ENCODE results near the gene CRACDL.

Gene CRACDL

GRCh38 chr2:98912957-98913915, 22.8 kb downstream of the CRACDL start:
- no peak for ATAC-seq
- TF ChIP-seq ZFP3 (CRISPR knock-in tag; IDR thresholded peaks at IDR 0.05): no peak
- no peak for TF ChIP-seq BACH2 (CRISPR knock-in tag; IDR thresholded peaks at IDR 0.05; ENCODE audit: borderline replicate concordance)
- TF ChIP-seq, protein P1, sequence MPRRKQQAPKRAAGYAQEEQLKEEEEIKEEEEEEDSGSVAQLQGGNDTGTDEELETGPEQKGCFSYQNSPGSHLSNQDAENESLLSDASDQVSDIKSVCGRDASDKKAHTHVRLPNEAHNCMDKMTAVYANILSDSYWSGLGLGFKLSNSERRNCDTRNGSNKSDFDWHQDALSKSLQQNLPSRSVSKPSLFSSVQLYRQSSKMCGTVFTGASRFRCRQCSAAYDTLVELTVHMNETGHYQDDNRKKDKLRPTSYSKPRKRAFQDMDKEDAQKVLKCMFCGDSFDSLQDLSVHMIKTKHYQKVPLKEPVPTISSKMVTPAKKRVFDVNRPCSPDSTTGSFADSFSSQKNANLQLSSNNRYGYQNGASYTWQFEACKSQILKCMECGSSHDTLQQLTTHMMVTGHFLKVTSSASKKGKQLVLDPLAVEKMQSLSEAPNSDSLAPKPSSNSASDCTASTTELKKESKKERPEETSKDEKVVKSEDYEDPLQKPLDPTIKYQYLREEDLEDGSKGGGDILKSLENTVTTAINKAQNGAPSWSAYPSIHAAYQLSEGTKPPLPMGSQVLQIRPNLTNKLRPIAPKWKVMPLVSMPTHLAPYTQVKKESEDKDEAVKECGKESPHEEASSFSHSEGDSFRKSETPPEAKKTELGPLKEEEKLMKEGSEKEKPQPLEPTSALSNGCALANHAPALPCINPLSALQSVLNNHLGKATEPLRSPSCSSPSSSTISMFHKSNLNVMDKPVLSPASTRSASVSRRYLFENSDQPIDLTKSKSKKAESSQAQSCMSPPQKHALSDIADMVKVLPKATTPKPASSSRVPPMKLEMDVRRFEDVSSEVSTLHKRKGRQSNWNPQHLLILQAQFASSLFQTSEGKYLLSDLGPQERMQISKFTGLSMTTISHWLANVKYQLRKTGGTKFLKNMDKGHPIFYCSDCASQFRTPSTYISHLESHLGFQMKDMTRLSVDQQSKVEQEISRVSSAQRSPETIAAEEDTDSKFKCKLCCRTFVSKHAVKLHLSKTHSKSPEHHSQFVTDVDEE (CRISPR knock-in tag; IDR thresholded peaks at IDR 0.05): no peak
- TF ChIP-seq SNAI2 (CRISPR knock-in tag; IDR thresholded peaks at IDR 0.05): no peak
- TF ChIP-seq TOX (CRISPR knock-in tag; IDR thresholded peaks at IDR 0.05; ENCODE audit: borderline replicate concordance): no peak
- TF ChIP-seq, protein P2, sequence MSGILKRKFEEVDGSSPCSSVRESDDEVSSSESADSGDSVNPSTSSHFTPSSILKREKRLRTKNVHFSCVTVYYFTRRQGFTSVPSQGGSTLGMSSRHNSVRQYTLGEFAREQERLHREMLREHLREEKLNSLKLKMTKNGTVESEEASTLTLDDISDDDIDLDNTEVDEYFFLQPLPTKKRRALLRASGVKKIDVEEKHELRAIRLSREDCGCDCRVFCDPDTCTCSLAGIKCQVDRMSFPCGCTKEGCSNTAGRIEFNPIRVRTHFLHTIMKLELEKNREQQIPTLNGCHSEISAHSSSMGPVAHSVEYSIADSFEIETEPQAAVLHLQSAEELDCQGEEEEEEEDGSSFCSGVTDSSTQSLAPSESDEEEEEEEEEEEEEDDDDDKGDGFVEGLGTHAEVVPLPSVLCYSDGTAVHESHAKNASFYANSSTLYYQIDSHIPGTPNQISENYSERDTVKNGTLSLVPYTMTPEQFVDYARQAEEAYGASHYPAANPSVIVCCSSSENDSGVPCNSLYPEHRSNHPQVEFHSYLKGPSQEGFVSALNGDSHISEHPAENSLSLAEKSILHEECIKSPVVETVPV (CRISPR knock-in tag; IDR thresholded peaks at IDR 0.05): no peak
- TF ChIP-seq, protein P3, sequence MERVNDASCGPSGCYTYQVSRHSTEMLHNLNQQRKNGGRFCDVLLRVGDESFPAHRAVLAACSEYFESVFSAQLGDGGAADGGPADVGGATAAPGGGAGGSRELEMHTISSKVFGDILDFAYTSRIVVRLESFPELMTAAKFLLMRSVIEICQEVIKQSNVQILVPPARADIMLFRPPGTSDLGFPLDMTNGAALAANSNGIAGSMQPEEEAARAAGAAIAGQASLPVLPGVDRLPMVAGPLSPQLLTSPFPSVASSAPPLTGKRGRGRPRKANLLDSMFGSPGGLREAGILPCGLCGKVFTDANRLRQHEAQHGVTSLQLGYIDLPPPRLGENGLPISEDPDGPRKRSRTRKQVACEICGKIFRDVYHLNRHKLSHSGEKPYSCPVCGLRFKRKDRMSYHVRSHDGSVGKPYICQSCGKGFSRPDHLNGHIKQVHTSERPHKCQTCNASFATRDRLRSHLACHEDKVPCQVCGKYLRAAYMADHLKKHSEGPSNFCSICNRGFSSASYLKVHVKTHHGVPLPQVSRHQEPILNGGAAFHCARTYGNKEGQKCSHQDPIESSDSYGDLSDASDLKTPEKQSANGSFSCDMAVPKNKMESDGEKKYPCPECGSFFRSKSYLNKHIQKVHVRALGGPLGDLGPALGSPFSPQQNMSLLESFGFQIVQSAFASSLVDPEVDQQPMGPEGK (CRISPR knock-in tag; IDR thresholded peaks at IDR 0.05; ENCODE audit: borderline replicate concordance): no peak
- TF ChIP-seq ZNF70 (CRISPR knock-in tag; IDR thresholded peaks at IDR 0.05): no peak
- TF ChIP-seq TCF4 (CRISPR knock-in tag; IDR thresholded peaks at IDR 0.05; ENCODE audit: borderline replicate concordance): no peak
- TF ChIP-seq, protein P4, sequence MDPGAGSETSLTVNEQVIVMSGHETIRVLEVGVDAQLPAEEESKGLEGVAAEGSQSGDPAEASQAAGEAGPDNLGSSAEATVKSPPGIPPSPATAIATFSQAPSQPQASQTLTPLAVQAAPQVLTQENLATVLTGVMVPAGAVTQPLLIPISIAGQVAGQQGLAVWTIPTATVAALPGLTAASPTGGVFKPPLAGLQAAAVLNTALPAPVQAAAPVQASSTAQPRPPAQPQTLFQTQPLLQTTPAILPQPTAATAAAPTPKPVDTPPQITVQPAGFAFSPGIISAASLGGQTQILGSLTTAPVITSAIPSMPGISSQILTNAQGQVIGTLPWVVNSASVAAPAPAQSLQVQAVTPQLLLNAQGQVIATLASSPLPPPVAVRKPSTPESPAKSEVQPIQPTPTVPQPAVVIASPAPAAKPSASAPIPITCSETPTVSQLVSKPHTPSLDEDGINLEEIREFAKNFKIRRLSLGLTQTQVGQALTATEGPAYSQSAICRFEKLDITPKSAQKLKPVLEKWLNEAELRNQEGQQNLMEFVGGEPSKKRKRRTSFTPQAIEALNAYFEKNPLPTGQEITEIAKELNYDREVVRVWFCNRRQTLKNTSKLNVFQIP (CRISPR knock-in tag; IDR thresholded peaks at IDR 0.05; ENCODE audit: borderline replicate concordance, low read depth): no peak
- TF ChIP-seq GLIS3 (CRISPR knock-in tag; IDR thresholded peaks at IDR 0.05): no peak
- TF ChIP-seq PPARA (CRISPR knock-in tag; IDR thresholded peaks at IDR 0.05; ENCODE audit: borderline replicate concordance): no peak

- ATAC-seq: peak; percentile 81
- TF ChIP-seq ZFP3 (CRISPR knock-in tag; IDR thresholded peaks at IDR 0.05) (peak; percentile 90), TCF4 (CRISPR knock-in tag; IDR thresholded peaks at IDR 0.05; ENCODE audit: borderline replicate concordance) (no peak), PPARA (CRISPR knock-in tag; IDR thresholded peaks at IDR 0.05; ENCODE audit: borderline replicate concordance) (no peak), ZNF565 (CRISPR knock-in tag; conservative IDR thresholded peaks at IDR 0.05; ENCODE audit: low read depth) (no peak), OSR1 (CRISPR knock-in tag; IDR thresholded peaks at IDR 0.05) (no peak), CSDC2 (CRISPR knock-in tag; IDR thresholded peaks at IDR 0.05) (no peak), TOX (CRISPR knock-in tag; IDR thresholded peaks at IDR 0.05; ENCODE audit: borderline replicate concordance) (no peak), GLIS3 (CRISPR knock-in tag; IDR thresholded peaks at IDR 0.05) (no peak), ARNTL (CRISPR knock-in tag; IDR thresholded peaks at IDR 0.05; ENCODE audit: borderline replicate concordance, low read depth) (no peak), ZNF70 (CRISPR knock-in tag; IDR thresholded peaks at IDR 0.05) (no peak), RARB (CRISPR knock-in tag; IDR thresholded peaks at IDR 0.05) (no peak), SNAI2 (CRISPR knock-in tag; IDR thresholded peaks at IDR 0.05) (no peak), ZFP30 (CRISPR knock-in tag; IDR thresholded peaks at IDR 0.05) (no peak)
- TF ChIP-seq, protein P3 (CRISPR knock-in tag; IDR thresholded peaks at IDR 0.05; ENCODE audit: borderline replicate concordance): no peak
- TF ChIP-seq, protein P4 (CRISPR knock-in tag; IDR thresholded peaks at IDR 0.05; ENCODE audit: borderline replicate concordance, low read depth): no peak
- TF ChIP-seq, protein P1 (CRISPR knock-in tag; IDR thresholded peaks at IDR 0.05): no peak
- TF ChIP-seq, protein P5, sequence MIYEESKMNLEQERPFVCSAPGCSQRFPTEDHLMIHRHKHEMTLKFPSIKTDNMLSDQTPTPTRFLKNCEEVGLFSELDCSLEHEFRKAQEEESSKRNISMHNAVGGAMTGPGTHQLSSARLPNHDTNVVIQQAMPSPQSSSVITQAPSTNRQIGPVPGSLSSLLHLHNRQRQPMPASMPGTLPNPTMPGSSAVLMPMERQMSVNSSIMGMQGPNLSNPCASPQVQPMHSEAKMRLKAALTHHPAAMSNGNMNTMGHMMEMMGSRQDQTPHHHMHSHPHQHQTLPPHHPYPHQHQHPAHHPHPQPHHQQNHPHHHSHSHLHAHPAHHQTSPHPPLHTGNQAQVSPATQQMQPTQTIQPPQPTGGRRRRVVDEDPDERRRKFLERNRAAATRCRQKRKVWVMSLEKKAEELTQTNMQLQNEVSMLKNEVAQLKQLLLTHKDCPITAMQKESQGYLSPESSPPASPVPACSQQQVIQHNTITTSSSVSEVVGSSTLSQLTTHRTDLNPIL (CRISPR knock-in tag; IDR thresholded peaks at IDR 0.05; ENCODE audit: low read depth): 0 out of 2 replicates have a peak, but pooled peaks have one; percentile 27
Observed at GRCh38 chr2:98912221-98912851, 23.7 kb downstream of the CRACDL start.

Data from SK-N-SH treated with all-trans-retinoic acid at 6 μM for 48 hours (cell line).